ENCODE measurements around the gene SNAI1.
"Not testable (repeated sequence)": the region's sequence is repeated elsewhere in the genome, so short reads cannot be mapped to it uniquely, and the experiment has no call there.

Gene SNAI1

GRCh38 chr20:49990271-49990720 is 7.5 kb downstream of the SNAI1 start:
- H3K27ac ChIP-seq: no peak overlapping the region
- TF ChIP-seq CTCF (conservative IDR thresholded peaks at IDR 0.05): no peak
- TF ChIP-seq ZFX (IDR thresholded peaks at IDR 0.05): no peak

- H3K27ac ChIP-seq: no peak overlapping the region
- TF ChIP-seq ZFX (IDR thresholded peaks at IDR 0.05): no peak
- no peak for TF ChIP-seq CTCF (conservative IDR thresholded peaks at IDR 0.05)
Observed at GRCh38 chr20:49993301-49993751, 10.5 kb downstream of the SNAI1 start.

GRCh38 chr20:49995586-49995985 is 12.8 kb downstream of the SNAI1 start:
- no peak overlapping the region for H3K27ac ChIP-seq
- no peak for TF ChIP-seq ZFX (IDR thresholded peaks at IDR 0.05)
- no peak for TF ChIP-seq CTCF (conservative IDR thresholded peaks at IDR 0.05)

GRCh38 chr20:49998478-49999188 is 15.9 kb downstream of the SNAI1 start:
- H3K27ac ChIP-seq: not testable (repeated sequence)

GRCh38 chr20:49999329-49999728 is 16.5 kb downstream of the SNAI1 start:
- TF ChIP-seq ZFX (IDR thresholded peaks at IDR 0.05): no peak
- no peak for TF ChIP-seq CTCF (conservative IDR thresholded peaks at IDR 0.05)
- H3K27ac ChIP-seq: no peak overlapping the region

GRCh38 chr20:50000548-50001222 is 17.9 kb downstream of the SNAI1 start:
- H3K27ac ChIP-seq: not testable (repeated sequence)

GRCh38 chr20:50001784-50002311 is 19.1 kb downstream of the SNAI1 start:
- no peak for TF ChIP-seq CTCF (conservative IDR thresholded peaks at IDR 0.05)
- no peak for TF ChIP-seq ZFX (IDR thresholded peaks at IDR 0.05)

GRCh38 chr20:50003253-50003656 is 20.5 kb downstream of the SNAI1 start:
- H3K27ac ChIP-seq: no peak overlapping the region
- TF ChIP-seq CTCF (conservative IDR thresholded peaks at IDR 0.05) (no peak), ZFX (IDR thresholded peaks at IDR 0.05) (no peak)

More at GRCh38 chr20:50001784-50002311, 19.1 kb downstream of the SNAI1 start:
- H3K27ac ChIP-seq: no peak overlapping the region

Data from C4-2B (cell line).